Upper lobe of left lung (tissue), 6 donors: ENCODE measurements around the gene DOCK8. TPM values are rescaled to one million over a fixed set of nuclear protein-coding genes. Genes with fewer than 3 reads are reported as not detected.

Experiments used
- ATAC-seq, 2 donors: fragments of 200-7000 bp; cut with Tn5 transposase; one replicate each; pipeline ENCODE4 v1.9.1; 2022; ENCODE audit warnings: mild to moderate bottlenecking in 2 of 2, moderate library complexity in 2 of 2; ENCODE audit not compliant: low FRiP score in 2 of 2
- DNase-seq, 2 donors: peaks; one replicate each; pipeline ENCODE4 v3.0.0-alpha.2; 2019 to 2020
- H3K27ac ChIP-seq, 4 donors: fragments of 200-600 bp; sonication (generic); one replicate each; pipeline ENCODE4 v1.5.1; 2016 to 2019
- H3K27me3 ChIP-seq, 4 donors: fragments of 200-600 bp; sonication (generic); one replicate each; pipeline ENCODE4 v1.5.1; 2017 to 2019
- H3K36me3 ChIP-seq, 4 donors: fragments of 200-600 bp; sonication (generic); one replicate each; pipeline ENCODE4 v1.5.1; 2016 to 2019
- H3K4me1 ChIP-seq, 4 donors: fragments of 200-600 bp; sonication (generic); one replicate each; pipeline ENCODE4 v1.5.1; 2018 to 2019
- H3K4me3 ChIP-seq, 4 donors: fragments of 200-600 bp; sonication (generic); one replicate each; pipeline ENCODE4 v1.5.1; 2017 to 2019; ENCODE audit warnings: mild to moderate bottlenecking in 2 of 4, moderate library complexity in 1 of 4
- H3K9me3 ChIP-seq, 4 donors: fragments of 200-600 bp; sonication (generic); one replicate each; pipeline ENCODE4 v1.5.1; 2018 to 2019
- EP300 ChIP-seq, 4 donors: sonication (generic); formaldehyde crosslinking; IDR thresholded peaks; one replicate each; pipeline ENCODE4 v1.5.1; 2017; ENCODE audit warnings: antibody characterized with exemption in 4 of 4, control low read depth in 2 of 4
- POLR2A ChIP-seq, 4 donors: fragments of 450-650 bp; IDR thresholded peaks; one replicate each; pipeline ENCODE4 v1.5.1; 2016 to 2017; ENCODE audit warnings: antibody characterized with exemption in 4 of 4, mild to moderate bottlenecking in 2 of 4
- POLR2AphosphoS5 ChIP-seq, 2 donors: sonication (generic); formaldehyde crosslinking; IDR thresholded peaks; one replicate each; pipeline ENCODE4 v1.5.1; 2017; ENCODE audit warnings: antibody characterized with exemption in 2 of 2
- WGBS, 2 donors: methylation state at CpG; one replicate each; pipeline ENCODE4 v1.1.5; 2017 to 2018; 5-methylcytosine and 5-hydroxymethylcytosine counted together
- total RNA-seq, 6 donors: library from RNA; depleted of rRNA in 4 of 6; stranded (reverse); fragments of >200 nt in 4 of 6; gene quantifications; one replicate each; pipeline versions ENCODE4 v1.1.0 to v1.2.1, GENCODE V29; 2016 to 2021
- TF ChIP-seq, protein P1 (sequence below), 6 experiments: fragments of 450-650 bp in 4 of 6; fragments of 200-600 bp in 2 of 6; sonication (generic) in 2 of 6; IDR thresholded peaks; one replicate each; pipeline ENCODE4 v1.5.1; 2016 to 2019; ENCODE audit warnings: antibody characterized with exemption in 6 of 6
- donor health status: DM: no; HTN: no; CAD: no; lungs with moderate emphysema.
- donor health status: DM: no; HTN: yes; CAD: no; lungs with severe emphysema.

The DOCK8 gene
- total RNA-seq, 6 donors from 2014 or later = 44.7 to 103 (median 74.6) TPM

DNA sequence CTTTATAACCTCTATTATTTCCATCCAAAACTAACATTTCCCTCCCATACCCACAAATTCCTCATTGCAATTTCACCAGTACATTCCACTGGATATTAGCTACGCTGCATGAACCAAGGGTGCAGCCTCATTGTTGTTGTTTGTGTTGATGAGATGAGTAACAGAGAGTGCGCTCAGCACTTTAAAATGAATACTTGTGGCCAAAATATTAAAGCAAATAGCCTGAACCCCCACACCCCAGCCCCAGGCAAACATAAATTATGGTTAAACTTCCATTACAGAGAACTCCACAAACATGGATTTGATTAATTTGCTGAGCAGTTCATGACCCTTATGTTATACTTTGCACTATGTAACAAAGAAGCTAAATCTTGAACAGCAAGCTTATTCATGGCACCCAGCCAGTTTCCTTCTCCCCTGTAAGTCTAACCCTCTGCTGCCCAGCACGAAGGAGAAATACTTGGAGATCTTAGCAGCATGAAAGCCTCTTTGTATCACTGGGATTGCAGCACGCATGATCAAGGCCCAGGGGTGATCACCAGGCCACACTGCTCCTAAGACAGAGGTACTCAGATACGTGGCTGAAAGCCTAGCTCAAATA, 205.0 kb downstream of the DOCK8 start:
- no peak for DNase-seq

DNA sequence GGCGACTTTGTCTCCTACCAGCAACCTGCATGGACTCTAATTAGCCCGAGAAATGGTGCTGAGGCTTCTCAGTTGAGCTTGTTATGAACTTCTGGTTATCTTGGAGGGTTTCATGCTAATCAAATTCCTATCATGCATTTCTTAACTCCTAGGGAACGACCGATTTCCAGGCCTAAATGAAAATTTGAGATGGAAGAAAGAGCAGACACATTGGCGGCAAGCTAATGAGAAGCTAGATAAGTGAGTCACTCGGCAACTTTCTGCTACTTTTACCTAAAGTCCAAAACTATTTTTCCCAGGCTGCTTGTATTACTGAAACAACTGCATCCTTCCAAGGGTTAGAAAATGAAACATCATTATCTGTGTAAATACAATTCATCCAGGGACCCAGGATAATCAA, 207.2 kb downstream of the DOCK8 start:
- ATAC-seq = no peak
- WGBS, 2 donors = 87 to 95% methylated on average over 6 of the region's 6 CpGs

More for the DNA sequence above, 205.0 kb downstream of the DOCK8 start:
- WGBS, 2 donors = 76 to 86% methylated on average over 4 to 5 of the region's 5 CpGs
- H3K4me1 ChIP-seq = no peaks in the 10 kb centered on the region
- no peaks in the 10 kb centered on the region for H3K27me3 ChIP-seq
- no peak overlapping the region for H3K4me3 ChIP-seq
- no peak for TF ChIP-seq POLR2AphosphoS5 (IDR thresholded peaks at IDR 0.05)
- no peak for TF ChIP-seq EP300 (IDR thresholded peaks at IDR 0.05)
- TF ChIP-seq POLR2A (IDR thresholded peaks at IDR 0.05) = no peak
- TF ChIP-seq, protein P1, sequence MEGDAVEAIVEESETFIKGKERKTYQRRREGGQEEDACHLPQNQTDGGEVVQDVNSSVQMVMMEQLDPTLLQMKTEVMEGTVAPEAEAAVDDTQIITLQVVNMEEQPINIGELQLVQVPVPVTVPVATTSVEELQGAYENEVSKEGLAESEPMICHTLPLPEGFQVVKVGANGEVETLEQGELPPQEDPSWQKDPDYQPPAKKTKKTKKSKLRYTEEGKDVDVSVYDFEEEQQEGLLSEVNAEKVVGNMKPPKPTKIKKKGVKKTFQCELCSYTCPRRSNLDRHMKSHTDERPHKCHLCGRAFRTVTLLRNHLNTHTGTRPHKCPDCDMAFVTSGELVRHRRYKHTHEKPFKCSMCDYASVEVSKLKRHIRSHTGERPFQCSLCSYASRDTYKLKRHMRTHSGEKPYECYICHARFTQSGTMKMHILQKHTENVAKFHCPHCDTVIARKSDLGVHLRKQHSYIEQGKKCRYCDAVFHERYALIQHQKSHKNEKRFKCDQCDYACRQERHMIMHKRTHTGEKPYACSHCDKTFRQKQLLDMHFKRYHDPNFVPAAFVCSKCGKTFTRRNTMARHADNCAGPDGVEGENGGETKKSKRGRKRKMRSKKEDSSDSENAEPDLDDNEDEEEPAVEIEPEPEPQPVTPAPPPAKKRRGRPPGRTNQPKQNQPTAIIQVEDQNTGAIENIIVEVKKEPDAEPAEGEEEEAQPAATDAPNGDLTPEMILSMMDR (IDR thresholded peaks at IDR 0.05) = no peak
- ATAC-seq = peak in 1 of 2 donors; percentile 70
- no peaks in the 10 kb centered on the region for H3K9me3 ChIP-seq
- no peak overlapping the region for H3K27ac ChIP-seq
- H3K36me3 ChIP-seq = peaks cover 0 to 18% (median 10%) of the 10 kb centered on the region in 4 donors

DNA sequence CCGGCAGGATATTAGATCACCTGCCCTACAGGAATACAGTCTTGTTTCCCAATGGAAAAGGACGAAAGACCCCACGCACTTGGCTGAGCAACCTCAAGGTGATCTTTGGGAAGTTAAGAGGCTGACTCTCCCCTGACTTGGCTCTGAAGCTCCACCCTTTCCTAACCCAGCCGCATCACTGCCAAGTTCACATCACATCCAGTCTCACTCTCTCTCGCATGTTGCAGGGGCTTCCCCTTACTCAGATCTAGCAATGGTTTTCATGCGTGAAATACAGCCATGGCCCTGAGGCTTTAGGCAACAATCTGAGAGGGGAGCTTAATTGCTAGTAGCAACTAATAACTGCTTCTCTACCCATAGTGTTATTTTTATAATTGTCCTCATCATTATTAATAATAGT, 211.6 kb downstream of the DOCK8 start:
- no peak for TF ChIP-seq POLR2AphosphoS5 (IDR thresholded peaks at IDR 0.05)
- TF ChIP-seq POLR2A (IDR thresholded peaks at IDR 0.05) = no peak
- TF ChIP-seq, protein P1 (IDR thresholded peaks at IDR 0.05) = no peak
- TF ChIP-seq EP300 (IDR thresholded peaks at IDR 0.05) = no peak
- no peak overlapping the region for H3K27ac ChIP-seq
- 83 to 92% methylated on average over 6 of the region's 6 CpGs for WGBS, 2 donors
- no peaks in the 10 kb centered on the region for H3K27me3 ChIP-seq
- H3K4me1 ChIP-seq = no peaks in the 10 kb centered on the region
- H3K36me3 ChIP-seq = peaks cover 0 to 31% (median 9%) of the 10 kb centered on the region in 4 donors
- no peak for DNase-seq
- H3K9me3 ChIP-seq = no peaks in the 10 kb centered on the region
- ATAC-seq = no peak
- no peak overlapping the region for H3K4me3 ChIP-seq

More for the DNA sequence above, 207.2 kb downstream of the DOCK8 start:
- Histone ChIP-seq H3K4me3 (no peak overlapping the region), H3K36me3 (peaks cover 0 to 18% (median 13%) of the 10 kb centered on the region in 4 donors), H3K27me3 (no peaks in the 10 kb centered on the region), H3K4me1 (no peaks in the 10 kb centered on the region), H3K9me3 (no peaks in the 10 kb centered on the region), H3K27ac (no peak overlapping the region)
- TF ChIP-seq, protein P1 (IDR thresholded peaks at IDR 0.05) = no peak
- TF ChIP-seq EP300 (IDR thresholded peaks at IDR 0.05) (no peak), POLR2AphosphoS5 (IDR thresholded peaks at IDR 0.05) (no peak), POLR2A (IDR thresholded peaks at IDR 0.05) (no peak)
- DNase-seq = no peak

DNA sequence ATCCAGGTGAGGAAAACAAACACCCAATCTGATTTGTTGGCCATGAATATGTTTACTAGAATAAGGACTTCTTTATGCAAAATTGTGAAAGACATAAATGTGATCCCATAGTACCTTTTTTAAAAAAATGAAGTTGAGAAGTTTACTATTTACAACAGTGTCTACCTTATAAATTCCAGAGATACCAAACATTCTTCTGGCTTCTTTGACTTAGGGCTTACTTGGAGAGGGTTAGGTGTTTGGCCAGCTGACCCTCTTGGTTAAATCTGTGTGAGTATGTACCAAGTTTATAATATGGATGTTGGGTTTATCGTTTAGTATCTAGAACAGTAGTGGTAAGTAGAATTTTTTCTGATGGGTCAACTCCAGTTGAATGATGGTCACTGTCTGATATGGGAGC, 212.3 kb downstream of the DOCK8 start:
- TF ChIP-seq POLR2AphosphoS5 (IDR thresholded peaks at IDR 0.05) (no peak), POLR2A (IDR thresholded peaks at IDR 0.05) (no peak), EP300 (IDR thresholded peaks at IDR 0.05) (no peak)
- TF ChIP-seq, protein P1 (IDR thresholded peaks at IDR 0.05) = no peak
- WGBS, 2 donors = 52 to 63% methylated on average over 1 of the region's 1 CpG
- Histone ChIP-seq H3K4me1 (no peaks in the 10 kb centered on the region), H3K36me3 (peaks cover 0 to 33% (median 10%) of the 10 kb centered on the region in 4 donors), H3K9me3 (no peaks in the 10 kb centered on the region), H3K27me3 (no peaks in the 10 kb centered on the region), H3K4me3 (no peak overlapping the region), H3K27ac (no peak overlapping the region)
- ATAC-seq (no peak), DNase-seq (no peak)

DNA sequence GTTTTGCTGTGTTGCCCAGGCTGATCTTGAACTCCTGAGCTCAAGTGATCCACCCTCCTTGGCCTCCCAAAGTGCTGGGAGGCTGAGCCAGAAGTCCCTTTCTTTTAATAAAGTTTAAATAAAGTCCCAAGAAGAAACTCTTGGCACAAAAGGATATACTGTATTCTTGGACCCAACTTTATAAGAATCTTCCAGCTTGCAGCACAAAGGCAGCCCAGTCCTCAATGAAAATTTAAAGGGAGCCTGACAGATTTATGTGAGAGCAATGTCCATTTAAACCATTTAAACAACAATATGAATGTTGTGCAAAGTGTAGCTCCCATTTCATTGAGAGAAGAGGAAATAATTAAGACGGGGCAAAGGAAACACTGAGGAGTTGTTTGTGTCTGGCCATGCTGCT, 217.0 kb downstream of the DOCK8 start:
- H3K27ac ChIP-seq = no peak overlapping the region
- H3K4me1 ChIP-seq = no peaks in the 10 kb centered on the region
- peaks cover 0 to 52% (median 27%) of the 10 kb centered on the region in 4 donors for H3K36me3 ChIP-seq
- TF ChIP-seq POLR2A (IDR thresholded peaks at IDR 0.05) (no peak), POLR2AphosphoS5 (IDR thresholded peaks at IDR 0.05) (no peak), EP300 (IDR thresholded peaks at IDR 0.05) (no peak)
- TF ChIP-seq, protein P1 (IDR thresholded peaks at IDR 0.05) = no peak
- H3K9me3 ChIP-seq = no peaks in the 10 kb centered on the region
- H3K4me3 ChIP-seq = no peak overlapping the region
- DNase-seq = no peak
- WGBS, 2 donors = 43 to 77% methylated on average over 1 of the region's 1 CpG
- no peaks in the 10 kb centered on the region for H3K27me3 ChIP-seq
- no peak for ATAC-seq
